NCI-H1436 treated with DMSO at 0.1 percent for 48 hours (cell line): ENCODE data around the gene NOL12.
"Not testable (repeated sequence)": the region's sequence is repeated elsewhere in the genome, so short reads cannot be mapped to it uniquely, and the experiment has no call there.

ENCODE experiments used
- DNase-seq: peaks from one replicate; lab custom pipeline; 2025; lab: John Stamatoyannopoulos, UW

The NOL12 gene

GRCh38 chr22:37679670-37680069, 6.5 kb upstream of the NOL12 start:
- no peak for DNase-seq

- no peak for DNase-seq
Measured at GRCh38 chr22:37680191-37680851, 5.8 kb upstream of the NOL12 start.

- no peak for DNase-seq
Measured at GRCh38 chr22:37681001-37681424, 5.1 kb upstream of the NOL12 start.

- peak; percentile 18 for DNase-seq
Measured at GRCh38 chr22:37681556-37682049, 4.5 kb upstream of the NOL12 start.

- no peak for DNase-seq
Measured at GRCh38 chr22:37684803-37685615, 1.1 kb upstream of the NOL12 start.

GRCh38 chr22:37690407-37690806, 4.3 kb downstream of the NOL12 start:
- no peak for DNase-seq

GRCh38 chr22:37690901-37691504, 4.9 kb downstream of the NOL12 start:
- no peak for DNase-seq

GRCh38 chr22:37692627-37693285, 6.6 kb downstream of the NOL12 start:
- no peak for DNase-seq

GRCh38 chr22:37694131-37694530, 8.0 kb downstream of the NOL12 start:
- DNase-seq = not testable (repeated sequence)

GRCh38 chr22:37696260-37696656, 10.1 kb downstream of the NOL12 start:
- DNase-seq = not testable (repeated sequence)

GRCh38 chr22:37696657-37697537, 10.8 kb downstream of the NOL12 start, which contains the start of gene TRIOBP:
Gene TRIOBP (plus strand): TSS chr22:37697048. CDS start chr22:37701366, 4,318 bp downstream.
- peak; percentile 95 for DNase-seq

GRCh38 chr22:37697538-37697835, 11.3 kb downstream of the NOL12 start:
- no peak for DNase-seq

GRCh38 chr22:37701141-37701786, 15.1 kb downstream of the NOL12 start:
- DNase-seq = no peak

GRCh38 chr22:37703906-37704305, 17.8 kb downstream of the NOL12 start:
- DNase-seq = no peak

GRCh38 chr22:37704645-37705044, 18.5 kb downstream of the NOL12 start:
- no peak for DNase-seq

GRCh38 chr22:37705205-37705604, 19.1 kb downstream of the NOL12 start:
- no peak for DNase-seq

GRCh38 chr22:37708580-37709444, 22.7 kb downstream of the NOL12 start:
- no peak for DNase-seq

- no peak for DNase-seq
Measured at GRCh38 chr22:37709445-37709765, 23.3 kb downstream of the NOL12 start.

- no peak for DNase-seq
Measured at GRCh38 chr22:37710675-37711074, 24.5 kb downstream of the NOL12 start.

- no peak for DNase-seq
Measured at GRCh38 chr22:37711490-37711889, 25.3 kb downstream of the NOL12 start.
